HFF-Myc (cell line): ENCODE data around the gene NACA2.
A peak's percentile ranks its signal among the peaks of the same experiment; 100 is the strongest.

Experiments
- DNase-seq: peaks from one replicate; pipeline ENCODE4 v3.0.0-alpha.2; 2011; ENCODE audit warnings: low read depth; ENCODE audit errors: extremely low read depth
- H3K4me3 ChIP-seq: replicated peaks from 2 replicates; pipeline ENCODE4 v1.5.1; 2011; ENCODE audit warnings: low read depth, mild to moderate bottlenecking, control low read depth, low read length
- TF ChIP-seq, protein P1 (sequence below): IDR thresholded peaks from 2 replicates; pipeline ENCODE4 v1.5.1; 2012; ENCODE audit warnings: mild to moderate bottlenecking, low read depth, low read length, control low read depth; ENCODE audit errors: missing control alignments

Gene NACA2

DNA sequence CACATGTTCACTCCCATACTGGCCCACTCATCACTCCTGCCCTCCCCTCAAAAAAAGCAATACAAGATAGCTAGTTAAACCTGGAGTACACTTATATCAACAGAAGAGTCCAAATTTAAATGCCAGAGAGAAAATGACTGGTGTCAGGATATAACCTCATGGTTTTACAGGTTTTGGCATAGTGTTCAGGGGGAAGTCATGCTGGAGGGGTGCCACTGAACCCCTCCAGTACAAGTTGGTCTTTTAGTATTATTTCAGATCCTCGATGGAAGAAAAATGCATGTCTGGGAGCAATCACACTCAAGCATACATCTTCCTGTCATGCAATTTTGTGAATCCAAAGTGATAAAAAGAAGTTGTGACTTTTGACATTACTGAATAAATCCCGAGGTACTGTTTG, 10.5 kb downstream of the NACA2 start:
- TF ChIP-seq, protein P1, sequence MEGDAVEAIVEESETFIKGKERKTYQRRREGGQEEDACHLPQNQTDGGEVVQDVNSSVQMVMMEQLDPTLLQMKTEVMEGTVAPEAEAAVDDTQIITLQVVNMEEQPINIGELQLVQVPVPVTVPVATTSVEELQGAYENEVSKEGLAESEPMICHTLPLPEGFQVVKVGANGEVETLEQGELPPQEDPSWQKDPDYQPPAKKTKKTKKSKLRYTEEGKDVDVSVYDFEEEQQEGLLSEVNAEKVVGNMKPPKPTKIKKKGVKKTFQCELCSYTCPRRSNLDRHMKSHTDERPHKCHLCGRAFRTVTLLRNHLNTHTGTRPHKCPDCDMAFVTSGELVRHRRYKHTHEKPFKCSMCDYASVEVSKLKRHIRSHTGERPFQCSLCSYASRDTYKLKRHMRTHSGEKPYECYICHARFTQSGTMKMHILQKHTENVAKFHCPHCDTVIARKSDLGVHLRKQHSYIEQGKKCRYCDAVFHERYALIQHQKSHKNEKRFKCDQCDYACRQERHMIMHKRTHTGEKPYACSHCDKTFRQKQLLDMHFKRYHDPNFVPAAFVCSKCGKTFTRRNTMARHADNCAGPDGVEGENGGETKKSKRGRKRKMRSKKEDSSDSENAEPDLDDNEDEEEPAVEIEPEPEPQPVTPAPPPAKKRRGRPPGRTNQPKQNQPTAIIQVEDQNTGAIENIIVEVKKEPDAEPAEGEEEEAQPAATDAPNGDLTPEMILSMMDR: no peak
- no peak for DNase-seq
- H3K4me3 ChIP-seq: no peak overlapping the region

DNA sequence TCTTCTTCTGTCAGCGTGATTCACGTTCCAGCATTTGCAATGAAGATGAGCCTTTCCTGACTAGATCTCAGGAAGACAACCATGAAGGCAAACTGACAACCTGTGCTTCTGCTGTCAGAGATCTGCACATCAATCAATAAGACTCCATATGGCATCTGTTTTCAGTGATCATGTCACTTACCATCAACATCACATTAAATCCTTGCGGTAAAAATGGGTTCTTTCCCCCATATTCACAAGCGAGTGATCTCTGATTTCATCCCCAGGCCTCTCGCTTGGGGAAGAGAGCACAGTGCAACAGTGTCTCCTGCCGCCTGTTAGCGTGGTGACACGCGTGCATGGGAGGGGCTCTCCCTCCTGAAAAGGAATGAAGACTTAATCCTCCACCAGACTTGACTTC, 11.1 kb downstream of the NACA2 start:
- TF ChIP-seq, protein P1: peak; percentile 28
- no peak for DNase-seq

DNA sequence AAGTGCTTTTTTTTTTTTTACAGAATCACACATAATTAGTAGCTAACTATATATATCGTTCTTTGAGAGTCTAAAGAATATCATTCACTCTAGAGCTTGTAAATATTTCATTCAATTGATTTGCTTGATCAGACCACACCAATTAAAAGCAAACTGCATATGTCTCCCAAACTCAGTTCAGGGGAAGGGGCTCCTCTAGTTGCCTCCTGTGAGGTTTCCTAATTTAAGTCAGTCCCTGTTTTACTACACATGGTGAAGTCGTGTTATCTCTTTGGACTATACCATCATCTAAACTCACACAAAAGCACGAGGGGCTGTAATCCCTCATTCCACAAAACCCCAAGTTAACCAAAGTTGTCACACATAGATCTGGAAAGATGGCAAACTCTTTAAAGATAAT, 11.7 kb downstream of the NACA2 start:
- H3K4me3 ChIP-seq: no peak overlapping the region
- no peak for DNase-seq
- TF ChIP-seq, protein P1: no peak

More for the DNA sequence above, 11.1 kb downstream of the NACA2 start:
- no peak overlapping the region for H3K4me3 ChIP-seq

DNA sequence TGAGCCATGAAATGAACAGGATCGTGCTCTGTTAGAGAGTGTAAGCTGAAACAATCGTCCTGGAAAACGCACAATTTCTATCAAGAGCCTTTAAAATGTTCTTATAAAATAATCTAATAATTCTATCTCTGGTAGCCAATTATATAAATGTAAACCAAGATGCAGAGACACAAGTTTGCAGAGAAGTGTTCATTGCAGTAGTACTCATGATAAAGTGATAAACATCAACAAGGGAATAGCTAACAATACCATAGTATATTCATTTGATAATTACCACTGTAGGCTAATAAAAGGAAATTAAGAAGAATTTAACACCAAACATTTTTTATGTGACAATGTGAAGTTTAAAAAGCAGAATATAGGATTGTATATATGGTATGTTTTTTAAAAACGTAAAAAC, 12.4 kb downstream of the NACA2 start:
- no peak overlapping the region for H3K4me3 ChIP-seq
- TF ChIP-seq, protein P1: no peak

DNA sequence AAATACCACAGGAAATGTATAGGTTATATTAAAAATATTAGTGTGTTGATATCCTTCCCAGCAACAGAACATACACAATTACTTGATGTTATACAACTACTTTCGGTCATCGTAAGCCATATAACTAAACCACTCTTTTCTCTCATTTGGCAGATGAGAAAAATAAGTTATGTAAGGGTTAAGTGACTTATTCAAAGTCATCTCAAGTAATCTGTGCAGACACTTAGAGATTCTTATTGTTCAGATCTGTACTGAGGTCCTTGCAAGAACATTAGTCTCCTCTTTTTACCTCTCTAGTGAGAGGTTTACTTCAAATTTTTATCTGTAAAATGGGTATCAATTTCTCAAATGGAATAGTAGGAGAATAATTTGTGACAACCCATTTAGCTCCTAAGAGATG, 15.0 kb downstream of the NACA2 start:
- no peak overlapping the region for H3K4me3 ChIP-seq
- DNase-seq: no peak
- TF ChIP-seq, protein P1: no peak

More for the DNA sequence above, 12.4 kb downstream of the NACA2 start:
- DNase-seq: no peak

DNA sequence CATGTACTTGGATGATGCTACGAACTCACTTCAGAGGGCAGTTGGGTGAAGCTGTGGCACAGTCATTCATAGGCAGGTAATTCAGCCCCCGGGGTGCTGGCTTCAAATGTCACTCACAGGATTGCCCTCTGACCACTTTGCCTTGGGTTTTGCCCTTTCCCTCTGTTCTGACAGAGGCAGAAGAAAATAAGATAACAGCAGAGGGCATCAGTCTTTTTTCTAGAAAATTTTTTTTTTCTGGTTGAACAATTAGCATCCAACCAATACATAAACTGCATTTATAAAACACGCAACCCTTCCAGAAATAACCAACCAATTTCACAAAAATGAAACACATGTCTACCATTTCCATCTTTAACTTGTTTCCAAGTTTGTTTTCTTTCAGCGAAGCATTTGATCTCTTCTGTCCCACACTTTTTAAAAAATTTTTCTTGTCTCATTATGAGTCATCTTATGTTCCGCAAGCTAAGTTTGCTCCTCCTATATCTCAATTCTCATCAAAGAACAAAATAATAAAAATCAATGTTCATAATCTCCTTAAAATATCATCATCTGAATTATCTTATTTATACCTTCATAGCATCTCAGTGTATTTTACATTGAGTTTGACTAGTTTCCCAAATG, 15.6 kb downstream of the NACA2 start:
- DNase-seq: no peak
- TF ChIP-seq, protein P1: no peak
- no peak overlapping the region for H3K4me3 ChIP-seq
